IPS-NIHi11 (cell line): Measurements from ENCODE around the gene PRR13.
"Not testable (repeated sequence)": the region's sequence is repeated elsewhere in the genome, so short reads cannot be mapped to it uniquely, and the experiment has no call there.

ENCODE experiments used
- DNase-seq: peaks from one replicate; pipeline ENCODE4 v3.0.0; 2012; ENCODE audit warnings: mixed read lengths, low spot score

Gene PRR13, protein sequence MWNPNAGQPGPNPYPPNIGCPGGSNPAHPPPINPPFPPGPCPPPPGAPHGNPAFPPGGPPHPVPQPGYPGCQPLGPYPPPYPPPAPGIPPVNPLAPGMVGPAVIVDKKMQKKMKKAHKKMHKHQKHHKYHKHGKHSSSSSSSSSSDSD

DNA sequence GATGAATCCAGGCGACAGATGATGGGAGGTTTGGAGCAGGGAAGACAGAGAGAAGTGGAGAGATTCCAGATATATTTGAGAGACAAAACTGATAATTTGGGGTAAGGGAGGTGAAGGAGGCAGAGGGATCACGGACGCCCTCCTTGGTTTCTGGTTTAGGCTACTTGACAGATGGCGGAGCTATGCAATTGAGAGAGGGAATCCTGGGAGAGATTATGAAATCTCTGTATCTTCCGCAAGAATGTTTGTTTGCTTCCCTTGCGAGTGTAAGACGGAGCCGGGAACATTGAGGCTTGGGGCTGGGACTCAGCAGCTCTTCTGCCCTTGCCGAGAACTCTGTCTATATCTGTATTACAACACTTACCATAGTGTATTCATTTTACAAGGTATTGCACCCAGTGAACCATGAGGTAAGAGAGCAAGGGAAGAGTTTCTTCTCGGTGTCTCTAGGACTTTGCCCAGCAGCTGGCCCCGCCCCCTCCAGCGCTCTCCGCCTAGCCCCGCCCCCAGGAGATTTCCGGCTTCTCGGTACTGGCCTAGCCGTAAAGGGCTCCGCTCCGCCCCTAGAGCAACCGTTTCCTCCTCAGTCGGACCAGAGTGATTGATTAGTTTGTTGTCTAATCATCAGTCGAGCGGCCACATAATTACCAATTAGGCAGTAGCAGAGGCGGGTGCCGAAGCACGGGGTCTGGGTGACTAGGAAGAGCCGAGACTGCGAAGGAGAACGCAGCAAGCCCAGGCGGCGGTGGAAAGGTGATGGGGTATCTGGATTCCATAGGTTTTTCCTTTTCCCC is at the start of gene PRR13:
TSS of gene PRR13 (plus strand) at position 695 of the 794 bp plus-strand sequence. CDS start 981 bp downstream, outside the sequence.
- DNase-seq = peak; percentile 95

DNA sequence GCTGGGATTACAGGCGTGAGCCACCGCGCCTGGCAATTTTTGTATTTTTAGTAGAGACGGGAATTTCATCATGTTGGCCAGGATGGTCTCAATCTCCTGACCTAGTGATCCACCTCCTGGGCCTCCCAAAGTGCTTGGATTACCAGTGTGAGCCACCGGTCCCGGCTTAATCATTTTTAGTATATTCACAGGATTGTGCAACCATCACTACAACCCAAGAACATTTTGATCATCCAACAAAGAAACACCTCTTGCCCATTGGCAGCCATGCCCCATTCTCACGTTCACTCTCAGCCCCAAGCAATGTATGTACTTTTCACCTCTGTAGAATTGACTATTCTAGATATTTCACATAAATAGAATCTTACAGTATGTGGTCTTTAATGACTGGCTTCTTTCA is 41.6 kb upstream of the PRR13 start:
- DNase-seq = no peak

DNA sequence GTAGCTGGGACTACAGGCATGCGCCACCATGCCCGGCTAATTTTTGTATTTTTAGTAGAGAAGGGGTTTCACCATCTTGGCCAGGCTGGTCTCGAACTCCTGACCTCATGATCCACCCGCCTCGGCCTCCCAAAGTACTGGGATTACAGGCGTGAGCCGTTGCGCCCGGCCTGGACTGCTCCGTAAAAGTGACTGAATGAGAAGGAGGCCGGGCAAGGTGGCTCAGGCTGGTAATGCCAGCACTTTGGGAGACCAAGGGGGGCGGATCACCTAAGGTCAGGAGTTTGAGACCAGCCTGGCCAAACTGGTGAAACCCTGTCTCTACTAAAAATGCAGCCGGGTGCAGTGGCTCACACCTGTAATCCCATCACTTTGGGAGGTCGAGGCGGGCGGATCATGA is 39.2 kb upstream of the PRR13 start:
- DNase-seq = not testable (repeated sequence)

DNA sequence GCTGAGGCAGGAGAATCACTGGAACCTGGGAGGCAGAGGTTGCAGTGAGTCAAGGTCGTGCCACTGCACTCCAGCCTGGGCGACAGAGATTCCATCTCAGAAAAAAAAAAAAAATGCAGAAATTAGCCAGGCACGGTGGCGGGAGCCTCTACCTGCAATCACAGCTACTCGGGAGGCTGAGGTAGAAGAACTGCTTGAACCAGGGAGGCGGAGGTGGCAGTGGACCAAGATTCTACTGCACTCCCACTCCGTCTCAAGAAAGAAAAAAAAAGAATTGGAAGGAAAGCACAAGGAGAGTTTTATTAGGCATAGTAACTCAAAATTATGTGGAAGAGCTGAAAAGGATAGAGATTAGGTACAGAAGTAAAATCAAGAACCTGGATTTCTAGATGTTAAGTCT is 38.7 kb upstream of the PRR13 start:
- no peak for DNase-seq

DNA sequence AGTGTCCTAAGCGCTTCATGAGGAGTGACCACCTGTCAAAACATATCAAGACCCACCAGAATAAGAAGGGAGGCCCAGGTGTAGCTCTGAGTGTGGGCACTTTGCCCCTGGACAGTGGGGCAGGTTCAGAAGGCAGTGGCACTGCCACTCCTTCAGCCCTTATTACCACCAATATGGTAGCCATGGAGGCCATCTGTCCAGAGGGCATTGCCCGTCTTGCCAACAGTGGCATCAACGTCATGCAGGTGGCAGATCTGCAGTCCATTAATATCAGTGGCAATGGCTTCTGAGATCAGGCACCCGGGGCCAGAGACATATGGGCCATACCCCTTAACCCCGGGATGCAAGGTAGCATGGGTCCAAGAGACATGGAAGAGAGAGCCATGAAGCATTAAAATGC is 30.6 kb upstream of the PRR13 start:
- no peak for DNase-seq

DNA sequence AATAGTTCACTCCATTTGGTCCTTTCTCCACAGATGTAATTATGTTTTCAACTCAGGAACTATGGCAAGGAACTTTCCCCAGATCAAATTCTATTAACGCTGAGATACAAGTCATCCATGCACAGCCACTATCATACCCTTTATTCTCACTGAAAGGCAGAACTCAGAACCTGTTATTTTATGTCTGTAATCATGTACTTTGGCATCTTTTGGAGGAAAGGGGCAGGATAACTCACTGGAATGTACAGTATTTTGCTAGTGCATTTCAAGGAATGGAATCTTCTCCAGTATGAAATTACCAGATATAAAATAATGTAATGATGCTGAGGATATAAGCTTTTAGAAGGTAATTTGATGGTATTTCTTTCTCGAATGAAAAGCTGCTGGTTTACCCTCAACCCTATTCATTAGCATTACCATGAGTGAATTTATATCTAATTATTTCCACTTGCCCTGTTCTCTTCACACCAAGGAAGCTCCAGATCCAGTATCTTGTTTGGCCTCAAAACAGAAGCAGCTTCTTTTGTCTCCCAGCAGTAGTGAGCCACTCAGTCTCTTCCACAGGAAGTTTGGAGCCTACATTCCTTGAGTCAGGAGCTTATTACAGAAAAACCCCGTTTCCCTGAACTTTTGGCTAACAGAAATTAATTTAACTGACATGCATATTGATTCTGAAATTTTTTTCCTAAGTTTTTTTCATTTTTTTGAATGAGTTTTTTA is 27.9 kb upstream of the PRR13 start:
- DNase-seq = no peak

DNA sequence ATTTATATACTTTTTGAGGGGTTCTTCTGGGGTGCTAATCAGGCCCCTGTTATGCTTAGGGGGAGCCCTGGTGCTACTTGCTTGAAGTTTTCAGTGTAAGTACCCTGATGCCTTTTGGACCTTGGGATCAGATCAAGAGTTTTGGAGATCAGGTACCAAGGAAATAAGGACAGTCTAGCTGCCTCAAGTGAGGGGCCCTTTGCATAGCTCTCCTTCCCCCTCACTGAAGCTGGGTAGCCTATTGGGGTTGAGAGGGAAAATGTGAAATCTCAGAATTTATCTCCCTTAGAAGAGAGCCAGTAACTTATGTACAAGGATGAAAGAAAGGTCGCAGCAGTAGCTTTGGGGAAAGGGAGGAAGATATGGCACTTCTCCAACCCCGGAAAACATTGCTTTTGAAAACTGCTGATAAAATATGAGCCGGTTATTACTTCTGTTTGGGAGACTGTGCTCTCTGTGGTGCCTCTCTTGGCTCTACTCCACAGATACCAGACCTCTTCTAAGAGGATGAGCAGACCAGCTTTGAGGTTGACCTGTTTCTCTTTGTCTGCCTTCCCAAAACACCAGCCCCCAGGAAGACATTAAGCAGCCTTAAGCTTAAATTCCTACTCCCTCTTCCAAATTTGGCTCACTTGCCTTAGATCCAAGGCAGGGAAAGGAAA is 26.6 kb upstream of the PRR13 start:
- DNase-seq = no peak

DNA sequence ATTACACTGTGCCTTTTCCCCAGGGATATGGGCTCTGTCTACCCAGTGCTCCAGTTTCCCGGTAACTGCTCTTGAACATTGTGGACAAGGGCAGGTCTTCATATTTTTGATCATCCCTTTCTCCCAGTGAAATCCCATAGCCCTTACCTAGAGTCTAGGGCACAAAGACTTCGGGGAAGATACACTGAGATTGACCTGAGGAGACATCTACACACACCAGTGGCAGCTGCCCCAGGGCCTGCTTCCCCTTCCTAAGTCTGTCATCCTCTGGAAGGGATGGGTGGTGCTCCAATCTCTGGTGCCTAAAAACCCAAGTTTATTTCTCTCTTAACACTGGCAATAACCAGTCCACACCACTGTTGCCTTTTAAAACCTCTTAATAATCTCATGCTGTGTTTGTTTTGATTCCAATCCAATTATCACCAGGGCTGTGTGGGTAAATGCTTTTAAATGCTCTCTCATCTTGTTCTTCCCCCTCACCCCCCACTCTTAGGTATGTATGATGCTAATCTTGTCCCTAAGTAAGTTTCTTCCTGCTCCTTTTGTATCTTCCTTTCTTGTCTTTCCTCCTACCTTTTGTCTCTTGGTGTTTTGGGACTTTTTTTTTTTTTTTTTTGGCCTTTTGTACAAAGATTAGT is 25.7 kb upstream of the PRR13 start:
- DNase-seq = not testable (repeated sequence)

DNA sequence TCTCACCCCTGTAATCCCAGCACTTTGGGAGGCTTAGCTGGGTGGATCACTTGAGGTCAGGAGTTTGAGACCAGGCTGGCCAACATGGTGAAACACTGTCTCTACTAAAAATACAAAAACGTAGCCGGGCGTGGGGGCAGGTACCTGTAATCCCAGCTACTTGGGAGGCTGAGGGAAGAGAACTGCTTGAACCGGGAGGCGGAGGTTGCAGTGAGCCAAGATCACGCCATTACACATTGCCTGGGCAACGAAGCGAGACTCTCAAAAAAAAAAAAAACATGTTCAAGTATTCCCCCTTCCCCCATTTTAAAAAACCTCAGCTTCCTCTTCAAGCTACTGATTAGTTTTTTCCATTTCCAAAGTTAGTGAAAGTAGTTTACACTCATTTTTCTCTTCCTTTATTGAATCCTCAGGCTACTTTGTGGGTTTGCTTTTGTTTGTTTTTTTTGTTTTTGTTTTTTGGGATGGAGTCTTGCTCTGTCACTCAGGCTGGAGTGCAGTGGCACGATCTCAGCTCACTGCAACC is 24.2 kb upstream of the PRR13 start:
- not testable (repeated sequence) for DNase-seq

DNA sequence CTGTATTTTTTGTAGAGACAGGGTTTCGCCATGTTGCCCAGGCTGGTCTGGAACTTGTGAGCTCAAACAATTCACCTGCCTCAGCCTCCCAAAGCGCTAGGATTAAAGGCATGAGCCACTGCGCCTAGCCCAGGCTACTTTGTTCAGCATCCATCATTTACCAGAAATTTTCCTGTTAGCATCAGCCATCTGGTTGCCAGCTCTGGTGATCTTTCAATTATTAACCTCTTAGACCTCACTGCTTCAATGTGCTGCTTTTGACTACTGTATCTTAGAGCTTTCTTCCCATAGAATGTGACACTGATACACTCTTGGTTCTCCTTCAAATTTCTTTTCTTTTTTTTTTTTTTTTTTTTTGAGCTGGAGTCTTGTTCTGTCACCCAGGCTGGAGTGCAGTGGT is 23.3 kb upstream of the PRR13 start:
- no peak for DNase-seq

DNA sequence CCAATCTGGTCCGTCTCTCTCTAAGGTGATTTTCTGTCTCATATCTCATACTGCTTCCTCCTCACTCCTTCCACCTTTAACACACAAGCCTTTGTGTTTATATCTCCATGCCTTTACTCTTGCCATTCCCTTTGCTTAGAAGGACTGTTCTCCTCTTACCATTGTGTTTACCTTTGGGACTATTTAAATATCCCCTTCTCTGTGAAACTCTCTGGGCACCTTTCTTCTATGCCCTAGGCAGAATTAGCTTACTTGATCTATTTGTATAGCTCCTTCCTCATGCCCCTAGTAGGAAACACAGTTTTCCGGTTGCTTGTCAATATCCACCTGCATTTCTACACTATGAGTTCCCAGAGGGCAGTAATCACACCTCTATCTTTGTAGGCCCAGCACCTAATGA is 21.8 kb upstream of the PRR13 start:
- no peak for DNase-seq

DNA sequence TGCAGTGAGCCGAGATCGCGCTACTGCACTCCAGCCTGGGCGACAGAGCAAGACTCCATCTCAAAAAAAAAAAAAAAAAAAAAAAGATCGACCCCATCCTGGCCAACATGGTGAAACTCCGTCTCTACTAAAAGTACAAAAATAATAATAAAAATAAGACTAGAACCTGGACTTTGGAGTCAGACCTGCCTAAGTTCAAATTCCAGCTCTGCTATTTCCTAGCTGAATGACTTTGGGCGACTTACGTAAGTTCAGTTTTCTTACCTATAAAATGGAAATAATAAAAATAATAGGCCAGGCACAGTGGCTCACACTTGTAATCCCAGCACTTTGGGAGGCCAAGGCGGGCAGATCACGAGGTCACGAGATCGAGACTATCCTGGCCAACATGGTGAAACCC is 19.3 kb upstream of the PRR13 start:
- not testable (repeated sequence) for DNase-seq

DNA sequence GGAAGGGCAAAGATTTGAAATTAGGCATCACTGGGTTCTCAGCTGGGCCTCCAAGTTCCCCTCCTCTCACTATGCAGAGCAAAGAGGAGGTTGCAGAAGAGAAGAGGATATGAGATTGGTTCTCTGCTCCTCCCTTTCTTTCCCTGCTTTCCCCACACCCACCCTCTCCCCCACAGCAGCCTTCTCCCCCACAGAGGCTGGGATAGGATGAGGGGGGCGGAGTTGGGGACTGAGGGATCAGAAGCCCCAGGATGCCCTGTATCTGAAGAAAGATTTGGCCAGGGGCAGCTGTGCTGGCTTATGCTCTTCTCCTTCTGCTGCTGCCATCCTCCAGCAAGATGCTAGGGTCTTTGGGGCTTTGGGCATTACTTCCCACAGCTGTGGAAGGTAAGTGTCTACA is 17.9 kb upstream of the PRR13 start, which contains the start of gene AMHR2:
TSS of gene AMHR2 (plus strand) at position 259 of the 400 bp plus-strand sequence. CDS start at position 339, 80 bp downstream.
- DNase-seq = no peak

DNA sequence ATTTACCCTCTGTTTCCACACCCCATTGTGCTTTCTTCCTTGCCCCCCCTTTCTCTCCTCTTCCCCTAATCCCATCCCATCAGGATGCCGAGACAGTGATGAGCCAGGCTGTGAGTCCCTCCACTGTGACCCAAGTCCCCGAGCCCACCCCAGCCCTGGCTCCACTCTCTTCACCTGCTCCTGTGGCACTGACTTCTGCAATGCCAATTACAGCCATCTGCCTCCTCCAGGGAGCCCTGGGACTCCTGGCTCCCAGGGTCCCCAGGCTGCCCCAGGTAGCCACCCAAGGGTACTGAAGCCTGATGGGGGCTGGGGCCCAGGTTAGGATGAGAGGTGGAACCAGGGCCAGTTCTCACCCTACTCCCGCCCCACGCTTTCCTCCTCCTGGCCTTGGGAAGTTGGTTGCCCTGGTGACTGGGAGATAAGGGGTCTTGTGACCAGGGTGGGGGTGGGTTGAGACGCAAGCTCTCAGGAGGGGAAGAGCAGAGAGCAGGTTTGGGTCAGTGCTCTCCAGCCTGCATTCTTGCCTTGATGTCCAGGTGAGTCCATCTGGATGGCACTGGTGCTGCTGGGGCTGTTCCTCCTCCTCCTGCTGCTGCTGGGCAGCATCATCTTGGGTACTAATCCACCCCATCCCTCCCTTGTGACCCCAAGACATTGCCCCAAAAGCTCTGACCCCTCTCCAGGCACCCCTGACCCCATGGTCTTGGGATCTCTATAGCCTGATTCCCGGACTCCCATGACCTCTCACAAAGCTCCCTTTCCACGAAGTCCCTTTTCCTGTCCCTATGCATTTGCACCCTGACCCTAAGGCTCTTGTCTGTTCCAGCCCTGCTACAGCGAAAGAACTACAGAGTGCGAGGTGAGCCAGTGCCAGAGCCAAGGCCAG is 16.7 kb upstream of the PRR13 start:
- DNase-seq = no peak

DNA sequence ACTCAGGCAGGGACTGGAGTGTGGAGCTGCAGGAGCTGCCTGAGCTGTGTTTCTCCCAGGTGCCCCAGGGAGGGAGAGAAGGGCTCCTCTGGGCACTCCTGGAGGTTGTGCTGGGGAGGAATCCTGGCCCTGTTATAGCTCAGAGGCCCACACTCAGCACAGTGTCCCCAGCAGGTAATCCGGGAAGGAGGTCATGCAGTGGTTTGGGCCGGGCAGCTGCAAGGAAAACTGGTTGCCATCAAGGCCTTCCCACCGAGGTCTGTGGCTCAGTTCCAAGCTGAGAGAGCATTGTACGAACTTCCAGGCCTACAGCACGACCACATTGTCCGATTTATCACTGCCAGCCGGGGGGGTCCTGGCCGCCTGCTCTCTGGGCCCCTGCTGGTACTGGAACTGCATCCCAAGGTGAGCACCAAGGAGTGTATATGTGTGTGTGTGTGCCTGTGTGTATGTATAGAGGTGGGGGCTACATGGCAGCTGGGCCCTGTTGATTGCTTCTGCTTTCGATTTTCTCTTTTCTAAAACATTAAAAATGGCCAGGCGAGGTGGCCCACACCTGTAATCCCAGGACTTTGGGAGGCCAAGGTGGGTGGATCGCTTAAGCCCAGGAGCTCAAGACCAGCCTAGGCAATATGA is 15.9 kb upstream of the PRR13 start:
- no peak for DNase-seq

DNA sequence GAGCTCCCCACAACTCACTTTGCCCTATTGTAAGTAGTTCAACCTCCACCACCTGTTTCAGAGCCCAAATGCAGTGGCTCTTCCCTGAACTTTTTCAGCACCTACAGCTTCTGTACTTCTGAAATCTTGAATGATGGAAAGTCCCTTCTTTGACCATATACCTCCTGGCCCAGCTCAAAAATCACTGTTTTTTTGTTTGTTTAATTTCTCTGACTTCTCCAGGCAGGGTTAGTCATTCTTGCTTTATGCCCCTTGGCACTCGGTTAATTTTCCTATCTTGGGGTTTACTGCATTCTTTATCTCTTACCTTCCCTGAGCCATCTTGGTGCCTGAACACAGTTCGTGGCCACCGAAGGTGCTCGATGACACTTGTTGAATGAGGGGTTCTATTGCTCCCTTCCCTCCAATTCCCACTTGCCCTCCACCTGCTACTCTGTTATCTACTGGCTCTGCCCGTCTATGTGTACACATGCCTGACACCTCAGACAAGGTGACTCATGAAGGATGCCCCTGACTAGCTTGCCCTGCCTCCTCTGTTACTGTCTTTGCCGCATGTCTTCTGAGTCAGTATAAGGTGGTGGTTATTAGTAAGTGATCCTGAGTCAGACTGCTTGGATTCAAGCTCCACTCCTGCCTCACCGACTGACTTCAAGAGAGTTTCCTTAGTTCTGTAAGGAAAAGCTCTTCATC is 13.5 kb upstream of the PRR13 start:
- DNase-seq = no peak

DNA sequence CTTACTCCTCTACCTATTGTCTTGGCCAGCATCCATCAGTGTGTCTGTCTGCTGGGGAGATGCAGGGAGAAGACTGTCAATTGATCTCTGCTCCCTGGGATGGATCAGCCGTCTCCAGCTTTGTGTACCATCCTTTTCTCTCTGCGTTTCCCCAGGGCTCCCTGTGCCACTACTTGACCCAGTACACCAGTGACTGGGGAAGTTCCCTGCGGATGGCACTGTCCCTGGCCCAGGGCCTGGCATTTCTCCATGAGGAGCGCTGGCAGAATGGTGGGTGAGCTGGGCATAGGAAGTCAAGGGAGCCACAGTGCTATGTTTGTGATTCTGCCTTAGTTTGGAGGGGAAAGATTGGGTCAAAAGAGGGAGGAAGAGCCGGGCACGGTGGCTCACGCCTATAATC is 12.8 kb upstream of the PRR13 start:
- no peak for DNase-seq

DNA sequence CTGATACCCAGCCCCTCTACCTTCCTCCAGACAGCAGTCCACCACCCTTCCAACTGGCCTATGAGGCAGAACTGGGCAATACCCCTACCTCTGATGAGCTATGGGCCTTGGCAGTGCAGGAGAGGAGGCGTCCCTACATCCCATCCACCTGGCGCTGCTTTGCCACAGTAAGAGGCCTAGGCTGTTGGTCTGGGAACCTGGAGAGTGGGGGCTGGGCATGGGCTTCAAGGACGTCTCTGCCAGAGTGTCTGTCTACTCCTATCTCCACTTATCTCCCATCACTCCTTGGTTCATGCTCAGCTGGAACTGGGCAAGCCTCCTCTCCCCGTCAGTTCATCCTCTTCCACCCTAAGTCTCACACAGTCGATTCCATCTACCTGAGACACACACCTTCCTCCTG is 11.4 kb upstream of the PRR13 start:
- DNase-seq = no peak

DNA sequence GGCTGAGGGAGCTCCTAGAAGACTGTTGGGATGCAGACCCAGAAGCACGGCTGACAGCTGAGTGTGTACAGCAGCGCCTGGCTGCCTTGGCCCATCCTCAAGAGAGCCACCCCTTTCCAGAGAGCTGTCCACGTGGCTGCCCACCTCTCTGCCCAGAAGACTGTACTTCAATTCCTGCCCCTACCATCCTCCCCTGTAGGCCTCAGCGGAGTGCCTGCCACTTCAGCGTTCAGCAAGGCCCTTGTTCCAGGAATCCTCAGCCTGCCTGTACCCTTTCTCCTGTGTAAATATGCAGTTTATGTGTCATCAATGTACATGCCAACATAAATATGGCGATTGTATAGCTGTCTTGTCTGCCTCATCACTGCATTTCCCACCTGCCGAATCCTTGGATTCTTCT is 10.3 kb upstream of the PRR13 start:
- DNase-seq = no peak

DNA sequence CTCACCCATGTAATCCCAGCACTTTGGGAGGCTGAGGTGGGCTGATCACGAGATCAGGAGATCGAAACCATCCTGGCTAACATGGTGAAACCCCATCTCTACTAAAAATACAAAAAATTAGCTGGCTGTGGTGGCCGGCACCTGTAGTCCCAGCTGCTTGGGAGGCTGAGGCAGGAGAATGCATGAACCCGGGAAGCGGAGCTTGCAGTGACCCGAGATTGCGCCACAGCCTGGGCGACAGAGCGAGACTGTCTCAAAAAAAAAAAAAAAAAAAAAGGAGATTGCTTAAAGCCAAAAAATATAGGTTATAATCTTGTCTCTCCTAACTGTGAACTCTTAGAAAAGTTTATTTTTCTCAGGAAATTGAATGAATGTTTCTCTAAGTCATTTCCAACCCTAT is 6.2 kb upstream of the PRR13 start:
- DNase-seq = not testable (repeated sequence)
